Upper lobe of left lung (tissue), 4 donors: Measurements from ENCODE around the gene PCDH12.

Source experiments
- EP300 ChIP-seq, 4 donors: sonication (generic); formaldehyde crosslinking; IDR thresholded peaks; one replicate each; pipeline ENCODE4 v1.5.1; 2017; ENCODE audit warnings: antibody characterized with exemption in 4 of 4, control low read depth in 2 of 4
- POLR2A ChIP-seq, 4 donors: fragments of 450-650 bp; IDR thresholded peaks; one replicate each; pipeline ENCODE4 v1.5.1; 2016 to 2017; ENCODE audit warnings: antibody characterized with exemption in 4 of 4, mild to moderate bottlenecking in 2 of 4
- POLR2AphosphoS5 ChIP-seq, 2 donors: sonication (generic); formaldehyde crosslinking; IDR thresholded peaks; one replicate each; pipeline ENCODE4 v1.5.1; 2017; ENCODE audit warnings: antibody characterized with exemption in 2 of 2
- TF ChIP-seq, protein P1 (sequence below), 6 experiments: fragments of 450-650 bp in 4 of 6; fragments of 200-600 bp in 2 of 6; sonication (generic) in 2 of 6; IDR thresholded peaks; one replicate each; pipeline ENCODE4 v1.5.1; 2016 to 2019; ENCODE audit warnings: antibody characterized with exemption in 6 of 6

DNA sequence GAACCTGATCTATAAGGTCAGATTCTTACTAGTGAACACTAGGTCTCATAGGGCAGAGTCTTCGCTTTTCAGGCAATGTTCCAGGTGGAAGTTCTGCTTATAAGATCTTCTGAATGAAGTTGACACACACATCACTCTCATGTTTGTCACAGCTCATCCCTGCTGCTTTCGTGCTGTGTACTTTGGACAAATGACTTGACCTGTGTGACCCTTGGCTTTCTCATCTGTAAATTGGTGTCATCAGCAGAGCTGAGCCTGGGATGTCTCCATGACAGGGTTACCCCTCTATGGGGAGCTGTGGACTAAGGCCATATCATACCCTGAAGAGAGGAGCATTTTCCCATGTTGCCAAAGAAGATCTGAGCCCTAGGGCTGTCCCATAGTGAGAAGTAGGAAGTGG, 31.6 kb downstream of the PCDH12 start:
- TF ChIP-seq POLR2A (IDR thresholded peaks at IDR 0.05) (no peak), POLR2AphosphoS5 (IDR thresholded peaks at IDR 0.05) (no peak), EP300 (IDR thresholded peaks at IDR 0.05) (no peak)
- TF ChIP-seq, protein P1, sequence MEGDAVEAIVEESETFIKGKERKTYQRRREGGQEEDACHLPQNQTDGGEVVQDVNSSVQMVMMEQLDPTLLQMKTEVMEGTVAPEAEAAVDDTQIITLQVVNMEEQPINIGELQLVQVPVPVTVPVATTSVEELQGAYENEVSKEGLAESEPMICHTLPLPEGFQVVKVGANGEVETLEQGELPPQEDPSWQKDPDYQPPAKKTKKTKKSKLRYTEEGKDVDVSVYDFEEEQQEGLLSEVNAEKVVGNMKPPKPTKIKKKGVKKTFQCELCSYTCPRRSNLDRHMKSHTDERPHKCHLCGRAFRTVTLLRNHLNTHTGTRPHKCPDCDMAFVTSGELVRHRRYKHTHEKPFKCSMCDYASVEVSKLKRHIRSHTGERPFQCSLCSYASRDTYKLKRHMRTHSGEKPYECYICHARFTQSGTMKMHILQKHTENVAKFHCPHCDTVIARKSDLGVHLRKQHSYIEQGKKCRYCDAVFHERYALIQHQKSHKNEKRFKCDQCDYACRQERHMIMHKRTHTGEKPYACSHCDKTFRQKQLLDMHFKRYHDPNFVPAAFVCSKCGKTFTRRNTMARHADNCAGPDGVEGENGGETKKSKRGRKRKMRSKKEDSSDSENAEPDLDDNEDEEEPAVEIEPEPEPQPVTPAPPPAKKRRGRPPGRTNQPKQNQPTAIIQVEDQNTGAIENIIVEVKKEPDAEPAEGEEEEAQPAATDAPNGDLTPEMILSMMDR (IDR thresholded peaks at IDR 0.05): no peak
